LNCaP clone FGC (cell line): ENCODE results near the gene AFP.

ENCODE experiments used
- DNase-seq: peaks from one replicate; pipeline ENCODE4 v3.0.0-alpha.2; 2011; ENCODE audit warnings: low read depth
- H3K4me3 ChIP-seq: 2 replicates; pipeline ENCODE4 v1.5.1; 2011; ENCODE audit warnings: mild to moderate bottlenecking, low read depth, low read length, control low read depth
- TF ChIP-seq, protein P1 (sequence below): IDR thresholded peaks from 2 replicates; pipeline ENCODE4 v1.5.1; 2012; ENCODE audit warnings: mild to moderate bottlenecking; ENCODE audit not compliant: control insufficient read depth, insufficient read depth; ENCODE audit errors: extremely low read depth

The AFP gene

GRCh38 chr4:73477176-73477575 lies 41.2 kb downstream of the AFP start:
- no peak for DNase-seq
- TF ChIP-seq, protein P1, sequence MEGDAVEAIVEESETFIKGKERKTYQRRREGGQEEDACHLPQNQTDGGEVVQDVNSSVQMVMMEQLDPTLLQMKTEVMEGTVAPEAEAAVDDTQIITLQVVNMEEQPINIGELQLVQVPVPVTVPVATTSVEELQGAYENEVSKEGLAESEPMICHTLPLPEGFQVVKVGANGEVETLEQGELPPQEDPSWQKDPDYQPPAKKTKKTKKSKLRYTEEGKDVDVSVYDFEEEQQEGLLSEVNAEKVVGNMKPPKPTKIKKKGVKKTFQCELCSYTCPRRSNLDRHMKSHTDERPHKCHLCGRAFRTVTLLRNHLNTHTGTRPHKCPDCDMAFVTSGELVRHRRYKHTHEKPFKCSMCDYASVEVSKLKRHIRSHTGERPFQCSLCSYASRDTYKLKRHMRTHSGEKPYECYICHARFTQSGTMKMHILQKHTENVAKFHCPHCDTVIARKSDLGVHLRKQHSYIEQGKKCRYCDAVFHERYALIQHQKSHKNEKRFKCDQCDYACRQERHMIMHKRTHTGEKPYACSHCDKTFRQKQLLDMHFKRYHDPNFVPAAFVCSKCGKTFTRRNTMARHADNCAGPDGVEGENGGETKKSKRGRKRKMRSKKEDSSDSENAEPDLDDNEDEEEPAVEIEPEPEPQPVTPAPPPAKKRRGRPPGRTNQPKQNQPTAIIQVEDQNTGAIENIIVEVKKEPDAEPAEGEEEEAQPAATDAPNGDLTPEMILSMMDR, result no peak
- no peak overlapping the region for H3K4me3 ChIP-seq

- TF ChIP-seq, protein P1, result no peak
- no peak for DNase-seq
- no peak overlapping the region for H3K4me3 ChIP-seq
These were observed 43.3 kb downstream of the AFP start for GRCh38 chr4:73479323-73479722.

DNA sequence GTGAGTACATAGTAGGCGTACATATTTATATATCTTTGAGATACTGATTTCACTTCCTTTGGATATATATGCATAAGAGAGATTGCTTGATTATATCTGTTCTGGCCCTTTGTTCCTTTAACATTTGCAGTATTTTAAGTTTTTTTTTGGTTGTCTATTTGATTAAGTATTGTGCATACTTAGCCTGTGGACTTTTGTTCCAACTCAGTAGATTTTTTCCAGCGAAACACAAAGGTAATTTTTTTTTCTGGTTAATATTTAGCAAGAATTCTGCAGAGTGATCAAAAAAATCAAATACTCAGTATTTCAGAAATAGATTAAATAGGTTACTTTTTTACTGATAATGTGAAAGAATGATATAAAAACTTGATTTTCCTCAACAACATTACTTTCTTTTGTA lies 45.3 kb downstream of the AFP start, which contains the start of gene AFM:
TSS of gene AFM (plus strand) at position 388 of the 400 bp plus-strand sequence. CDS start 31 bp downstream, outside the sequence.
- DNase-seq, result no peak
- H3K4me3 ChIP-seq, result no peak within 1 kb of the TSS
- TF ChIP-seq, protein P1, result no peak

GRCh38 chr4:73485085-73485484 lies 49.1 kb downstream of the AFP start:
- TF ChIP-seq, protein P1, result no peak
- no peak overlapping the region for H3K4me3 ChIP-seq
- no peak for DNase-seq

- TF ChIP-seq, protein P1, result no peak
- DNase-seq, result no peak
These were observed 49.6 kb downstream of the AFP start for GRCh38 chr4:73485596-73485995.

DNA sequence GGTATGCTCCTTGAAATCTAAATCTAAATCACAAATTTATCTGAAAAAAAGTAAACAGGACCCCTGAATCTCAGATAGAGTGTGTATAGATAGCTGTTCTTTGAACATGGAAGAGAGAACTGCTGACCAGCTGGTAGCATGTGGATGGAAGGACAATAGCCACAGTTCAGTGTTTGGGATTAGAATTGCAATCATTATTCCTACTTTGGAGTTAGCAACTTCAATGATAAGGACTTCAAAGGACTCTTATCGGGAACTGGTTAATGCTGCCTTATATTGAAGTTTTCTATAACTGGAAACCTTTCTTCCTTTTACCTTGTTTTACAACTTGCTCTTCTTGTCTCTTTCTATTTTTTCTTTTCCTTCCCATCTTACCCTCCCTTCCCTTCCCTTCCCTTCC lies 50.5 kb downstream of the AFP start:
- H3K4me3 ChIP-seq, result no peak overlapping the region
- TF ChIP-seq, protein P1, result no peak
- DNase-seq, result no peak

More at GRCh38 chr4:73485596-73485995, 49.6 kb downstream of the AFP start:
- no peak overlapping the region for H3K4me3 ChIP-seq

DNA sequence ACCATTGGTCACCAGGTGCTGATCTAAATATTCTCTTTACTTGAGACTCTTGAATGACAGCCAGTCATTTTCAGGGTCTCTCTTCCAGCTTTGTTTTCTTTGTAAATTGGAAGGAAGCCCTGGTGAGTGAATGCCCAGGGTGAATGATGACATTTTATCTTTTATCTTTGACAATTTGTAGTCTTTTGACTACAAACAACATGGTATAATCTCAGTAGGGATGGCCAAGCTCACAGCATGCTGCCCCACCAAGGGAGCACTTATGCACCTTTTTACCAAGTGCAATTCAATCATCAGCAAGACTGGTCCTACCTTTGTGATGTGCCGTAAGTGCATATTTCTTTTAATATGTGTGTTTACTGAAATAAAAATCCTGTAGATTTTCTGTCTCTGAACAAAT lies 51.2 kb downstream of the AFP start:
- no peak for DNase-seq
- H3K4me3 ChIP-seq, result no peak overlapping the region
- TF ChIP-seq, protein P1, result no peak
